H1 (cell line): ENCODE measurements around the gene DNAH10. TPM values are rescaled to one million over a fixed set of nuclear protein-coding genes. Genes with fewer than 3 reads are reported as not detected.

Experiments used
- CBX8 ChIP-seq: fragments of 300-800, 300-1000 bp; sonication (generic); IDR thresholded peaks from 2 replicates; pipeline ENCODE4 v1.7.1; 2016; ENCODE audit warnings: low read depth, low read length, borderline replicate concordance
- CHD1 ChIP-seq: IDR thresholded peaks from 2 replicates; pipeline ENCODE4 v1.6.1; 2012; ENCODE audit warnings: low read depth, low read length, improper control_type of control experiment
- CTBP2 ChIP-seq: IDR thresholded peaks from 2 replicates; pipeline ENCODE4 v1.7.0; 2011; ENCODE audit warnings: borderline replicate concordance, mild to moderate bottlenecking, moderate library complexity, mixed read lengths, low read length; ENCODE audit not compliant: insufficient read depth, insufficient read length
- NANOG ChIP-seq: IDR thresholded peaks from 2 replicates; pipeline ENCODE4 v1.6.1; 2011; ENCODE audit warnings: low read length, low read depth, mild to moderate bottlenecking, inconsistent platforms; ENCODE audit not compliant: insufficient read depth, poor library complexity, severe bottlenecking
- POLR2A ChIP-seq, 2 experiments: IDR thresholded peaks; 1 replicate in 1 of 2; 2 replicates in 1 of 2; pipeline ENCODE4 v1.6.1; 2011; ENCODE audit warnings: low read depth in 2 of 2, low read length in 2 of 2, mild to moderate bottlenecking in 2 of 2; ENCODE audit errors: control extremely low read depth in 1 of 2
- RBBP5 ChIP-seq: IDR thresholded peaks from 2 replicates; pipeline ENCODE4 v1.7.1; 2012; ENCODE audit warnings: low read depth, mild to moderate bottlenecking, inconsistent platforms, low read length, moderate library complexity, borderline replicate concordance
- SAP30 ChIP-seq: fragments of 300-600 bp; sonication (generic); IDR thresholded peaks from 2 replicates; pipeline ENCODE4 v1.7.1; 2012; ENCODE audit warnings: low read length, moderate library complexity, mild to moderate bottlenecking, inconsistent platforms; ENCODE audit not compliant: insufficient read depth, insufficient replicate concordance
- SP4 ChIP-seq: IDR thresholded peaks from 2 replicates; pipeline ENCODE4 v1.6.1; 2012; ENCODE audit warnings: low read length, inconsistent platforms
- TAF1 ChIP-seq: IDR thresholded peaks from 2 replicates; pipeline ENCODE4 v1.6.1; 2011; ENCODE audit warnings: mild to moderate bottlenecking, low read depth, low read length
- polyA plus RNA-seq, 7 experiments: library from polyadenylated mRNA; depleted of rRNA in 3 of 7; stranded (reverse) in 5 of 7; unstranded in 2 of 7; fragments of >200 nt in 5 of 7; fragments of 200-250 nt in 2 of 7; gene quantifications; 1 replicate in 5 of 7; 2 replicates in 1 of 7; 4 replicates in 1 of 7; pipeline versions ENCODE4 v1.2.1 to v1.2.3, GENCODE V29; 2011 to 2013; ENCODE audit warnings: missing spikeins in 2 of 7, mixed read lengths in 2 of 7
- total RNA-seq: library from RNA; stranded (reverse); fragmentation: NEBNext Ultra II Directional; extraction: Animal tissue kit (Norgen Biotek cat#: 25700); gene quantifications from 2 replicates; pipeline ENCODE4 v1.2.1, GENCODE V29; 2021
- TF ChIP-seq, protein P1 (sequence below): fragments of 300-600 bp; sonication (generic); IDR thresholded peaks from 2 replicates; pipeline ENCODE4 v1.7.1; 2012; ENCODE audit warnings: low read length, moderate library complexity, mild to moderate bottlenecking, inconsistent platforms; ENCODE audit not compliant: insufficient replicate concordance

DNAH10 gene
- total and polyA plus RNA-seq, 2 of the 8 experiments (the other 6 are each of a cell fraction or from before 2014, with no cell fraction given) = 0.02 to 0.24 TPM

DNA sequence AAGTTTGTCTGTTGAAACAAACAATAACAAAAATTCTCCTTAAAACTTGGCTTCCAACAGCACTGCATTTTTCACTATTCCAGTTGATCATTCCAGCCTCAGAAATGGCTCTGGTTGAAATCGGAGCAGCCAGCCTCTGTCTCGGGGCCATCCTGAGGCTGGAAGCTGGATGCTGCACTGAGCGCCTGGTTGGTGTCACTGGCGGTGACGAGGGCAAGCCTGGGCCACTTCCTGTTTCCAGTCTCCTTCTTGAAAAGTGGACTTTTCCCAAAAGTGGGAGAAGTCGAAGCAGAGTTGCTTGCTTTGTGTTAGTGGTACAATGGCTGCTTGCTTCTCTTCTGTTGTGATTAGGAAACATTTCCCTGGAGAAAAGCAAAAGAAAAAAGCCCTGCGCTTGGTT is 161.8 kb downstream of the DNAH10 start (continued):
- TF ChIP-seq, protein P1, sequence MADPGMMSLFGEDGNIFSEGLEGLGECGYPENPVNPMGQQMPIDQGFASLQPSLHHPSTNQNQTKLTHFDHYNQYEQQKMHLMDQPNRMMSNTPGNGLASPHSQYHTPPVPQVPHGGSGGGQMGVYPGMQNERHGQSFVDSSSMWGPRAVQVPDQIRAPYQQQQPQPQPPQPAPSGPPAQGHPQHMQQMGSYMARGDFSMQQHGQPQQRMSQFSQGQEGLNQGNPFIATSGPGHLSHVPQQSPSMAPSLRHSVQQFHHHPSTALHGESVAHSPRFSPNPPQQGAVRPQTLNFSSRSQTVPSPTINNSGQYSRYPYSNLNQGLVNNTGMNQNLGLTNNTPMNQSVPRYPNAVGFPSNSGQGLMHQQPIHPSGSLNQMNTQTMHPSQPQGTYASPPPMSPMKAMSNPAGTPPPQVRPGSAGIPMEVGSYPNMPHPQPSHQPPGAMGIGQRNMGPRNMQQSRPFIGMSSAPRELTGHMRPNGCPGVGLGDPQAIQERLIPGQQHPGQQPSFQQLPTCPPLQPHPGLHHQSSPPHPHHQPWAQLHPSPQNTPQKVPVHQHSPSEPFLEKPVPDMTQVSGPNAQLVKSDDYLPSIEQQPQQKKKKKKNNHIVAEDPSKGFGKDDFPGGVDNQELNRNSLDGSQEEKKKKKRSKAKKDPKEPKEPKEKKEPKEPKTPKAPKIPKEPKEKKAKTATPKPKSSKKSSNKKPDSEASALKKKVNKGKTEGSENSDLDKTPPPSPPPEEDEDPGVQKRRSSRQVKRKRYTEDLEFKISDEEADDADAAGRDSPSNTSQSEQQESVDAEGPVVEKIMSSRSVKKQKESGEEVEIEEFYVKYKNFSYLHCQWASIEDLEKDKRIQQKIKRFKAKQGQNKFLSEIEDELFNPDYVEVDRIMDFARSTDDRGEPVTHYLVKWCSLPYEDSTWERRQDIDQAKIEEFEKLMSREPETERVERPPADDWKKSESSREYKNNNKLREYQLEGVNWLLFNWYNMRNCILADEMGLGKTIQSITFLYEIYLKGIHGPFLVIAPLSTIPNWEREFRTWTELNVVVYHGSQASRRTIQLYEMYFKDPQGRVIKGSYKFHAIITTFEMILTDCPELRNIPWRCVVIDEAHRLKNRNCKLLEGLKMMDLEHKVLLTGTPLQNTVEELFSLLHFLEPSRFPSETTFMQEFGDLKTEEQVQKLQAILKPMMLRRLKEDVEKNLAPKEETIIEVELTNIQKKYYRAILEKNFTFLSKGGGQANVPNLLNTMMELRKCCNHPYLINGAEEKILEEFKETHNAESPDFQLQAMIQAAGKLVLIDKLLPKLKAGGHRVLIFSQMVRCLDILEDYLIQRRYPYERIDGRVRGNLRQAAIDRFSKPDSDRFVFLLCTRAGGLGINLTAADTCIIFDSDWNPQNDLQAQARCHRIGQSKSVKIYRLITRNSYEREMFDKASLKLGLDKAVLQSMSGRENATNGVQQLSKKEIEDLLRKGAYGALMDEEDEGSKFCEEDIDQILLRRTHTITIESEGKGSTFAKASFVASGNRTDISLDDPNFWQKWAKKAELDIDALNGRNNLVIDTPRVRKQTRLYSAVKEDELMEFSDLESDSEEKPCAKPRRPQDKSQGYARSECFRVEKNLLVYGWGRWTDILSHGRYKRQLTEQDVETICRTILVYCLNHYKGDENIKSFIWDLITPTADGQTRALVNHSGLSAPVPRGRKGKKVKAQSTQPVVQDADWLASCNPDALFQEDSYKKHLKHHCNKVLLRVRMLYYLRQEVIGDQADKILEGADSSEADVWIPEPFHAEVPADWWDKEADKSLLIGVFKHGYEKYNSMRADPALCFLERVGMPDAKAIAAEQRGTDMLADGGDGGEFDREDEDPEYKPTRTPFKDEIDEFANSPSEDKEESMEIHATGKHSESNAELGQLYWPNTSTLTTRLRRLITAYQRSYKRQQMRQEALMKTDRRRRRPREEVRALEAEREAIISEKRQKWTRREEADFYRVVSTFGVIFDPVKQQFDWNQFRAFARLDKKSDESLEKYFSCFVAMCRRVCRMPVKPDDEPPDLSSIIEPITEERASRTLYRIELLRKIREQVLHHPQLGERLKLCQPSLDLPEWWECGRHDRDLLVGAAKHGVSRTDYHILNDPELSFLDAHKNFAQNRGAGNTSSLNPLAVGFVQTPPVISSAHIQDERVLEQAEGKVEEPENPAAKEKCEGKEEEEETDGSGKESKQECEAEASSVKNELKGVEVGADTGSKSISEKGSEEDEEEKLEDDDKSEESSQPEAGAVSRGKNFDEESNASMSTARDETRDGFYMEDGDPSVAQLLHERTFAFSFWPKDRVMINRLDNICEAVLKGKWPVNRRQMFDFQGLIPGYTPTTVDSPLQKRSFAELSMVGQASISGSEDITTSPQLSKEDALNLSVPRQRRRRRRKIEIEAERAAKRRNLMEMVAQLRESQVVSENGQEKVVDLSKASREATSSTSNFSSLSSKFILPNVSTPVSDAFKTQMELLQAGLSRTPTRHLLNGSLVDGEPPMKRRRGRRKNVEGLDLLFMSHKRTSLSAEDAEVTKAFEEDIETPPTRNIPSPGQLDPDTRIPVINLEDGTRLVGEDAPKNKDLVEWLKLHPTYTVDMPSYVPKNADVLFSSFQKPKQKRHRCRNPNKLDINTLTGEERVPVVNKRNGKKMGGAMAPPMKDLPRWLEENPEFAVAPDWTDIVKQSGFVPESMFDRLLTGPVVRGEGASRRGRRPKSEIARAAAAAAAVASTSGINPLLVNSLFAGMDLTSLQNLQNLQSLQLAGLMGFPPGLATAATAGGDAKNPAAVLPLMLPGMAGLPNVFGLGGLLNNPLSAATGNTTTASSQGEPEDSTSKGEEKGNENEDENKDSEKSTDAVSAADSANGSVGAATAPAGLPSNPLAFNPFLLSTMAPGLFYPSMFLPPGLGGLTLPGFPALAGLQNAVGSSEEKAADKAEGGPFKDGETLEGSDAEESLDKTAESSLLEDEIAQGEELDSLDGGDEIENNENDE = no peak
- no peak for TF ChIP-seq CBX8
- TF ChIP-seq NANOG = no peak
- no peak for TF ChIP-seq SP4
- no peak for TF ChIP-seq RBBP5
- no peak for TF ChIP-seq SAP30
- no peak for TF ChIP-seq CTBP2
- no peak for TF ChIP-seq POLR2A (IDR thresholded peaks at IDR 0.05; ENCODE audit: control extremely low read depth in 1 of 2, low read depth in 2 of 2, low read length in 2 of 2)
- no peak for TF ChIP-seq CHD1
- no peak for TF ChIP-seq TAF1
